D721Med (cell line): ENCODE measurements around the gene FGFBP1.

Experiments
- DNase-seq: peaks from one replicate; pipeline ENCODE4 v3.0.0; 2011; ENCODE audit warnings: low spot score; ENCODE audit not compliant: insufficient read length
- FAIRE-seq: peaks from 2 replicates; lab custom pipeline; 2011; peaks lifted over from hg19 to GRCh38; lab: Jason Lieb, UNC
- CTCF ChIP-seq: IDR thresholded peaks from 2 replicates; pipeline ENCODE4 v1.5.1; 2012; ENCODE audit warnings: mild to moderate bottlenecking, control low read depth; ENCODE audit not compliant: insufficient read depth; ENCODE audit errors: missing control alignments

FGFBP1 gene

GRCh38 chr4:15971068-15971801 lies 32.7 kb upstream of the FGFBP1 start:
- FAIRE-seq, result no peak
- DNase-seq, result no peak
- no peak for TF ChIP-seq CTCF

DNA sequence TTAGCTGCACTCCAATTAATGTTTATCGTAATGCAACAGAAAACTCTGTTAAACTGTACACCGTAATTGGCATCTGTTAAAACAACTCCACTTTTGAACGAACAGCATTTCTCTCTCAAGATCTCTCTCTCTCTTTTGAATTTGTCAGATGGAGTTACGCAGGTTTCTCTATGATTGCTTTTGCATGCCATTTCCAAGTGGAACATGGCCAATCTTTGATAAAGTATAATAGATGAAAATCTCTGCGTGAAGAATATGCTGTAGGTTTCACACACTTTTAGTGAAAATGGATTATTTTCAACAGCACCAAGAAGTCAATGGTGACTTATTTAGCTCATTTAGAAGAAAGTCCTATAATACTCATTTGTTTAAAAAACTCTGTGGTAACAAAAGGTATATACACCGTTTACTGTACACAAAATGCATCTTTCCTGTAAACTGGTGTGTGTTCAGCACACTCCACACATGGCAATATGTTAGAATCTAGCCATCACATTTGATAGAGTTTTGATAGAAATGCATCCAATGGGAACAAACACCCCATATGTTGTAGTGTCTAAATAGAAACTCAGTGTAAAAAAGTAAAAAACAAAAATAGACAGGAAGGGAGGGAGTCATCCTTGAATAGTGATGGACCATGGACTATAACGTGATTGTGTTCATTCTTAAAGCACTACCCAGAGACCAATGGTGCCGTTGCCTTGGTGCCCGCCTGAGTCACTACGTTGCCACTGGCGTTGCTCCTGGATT lies 30.2 kb upstream of the FGFBP1 start:
- no peak for TF ChIP-seq CTCF

DNA sequence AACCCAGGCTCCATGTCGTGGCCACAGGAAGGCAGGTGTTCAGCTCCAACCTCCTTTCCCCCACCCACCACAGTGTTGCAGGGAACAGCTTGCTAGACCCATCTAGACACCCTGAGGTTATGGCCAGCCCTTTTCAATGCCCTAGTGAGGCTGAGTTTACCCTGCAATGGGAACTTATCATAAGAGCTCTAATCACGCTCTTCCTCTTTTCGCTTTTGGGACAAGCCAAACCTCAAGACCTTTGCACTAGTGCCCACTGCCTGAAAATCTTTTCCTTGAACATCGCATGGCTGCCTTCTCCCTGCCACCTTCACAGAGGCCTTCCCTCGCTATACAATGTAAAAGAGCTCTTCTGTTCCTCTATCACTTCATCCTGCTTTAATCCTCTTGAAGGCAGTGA lies 26.8 kb upstream of the FGFBP1 start:
- no peak for TF ChIP-seq CTCF
- FAIRE-seq (no peak), DNase-seq (no peak)

More for the DNA sequence above, 30.2 kb upstream of the FGFBP1 start:
- DNase-seq (no peak), FAIRE-seq (peak; percentile 38)

GRCh38 chr4:15964159-15964558 lies 25.6 kb upstream of the FGFBP1 start:
- no peak for FAIRE-seq

GRCh38 chr4:15963576-15963975 lies 25.0 kb upstream of the FGFBP1 start:
- DNase-seq (no peak), FAIRE-seq (no peak)
- TF ChIP-seq CTCF, result no peak

More at GRCh38 chr4:15964159-15964558, 25.6 kb upstream of the FGFBP1 start:
- no peak for DNase-seq
- TF ChIP-seq CTCF, result peak; percentile 18

DNA sequence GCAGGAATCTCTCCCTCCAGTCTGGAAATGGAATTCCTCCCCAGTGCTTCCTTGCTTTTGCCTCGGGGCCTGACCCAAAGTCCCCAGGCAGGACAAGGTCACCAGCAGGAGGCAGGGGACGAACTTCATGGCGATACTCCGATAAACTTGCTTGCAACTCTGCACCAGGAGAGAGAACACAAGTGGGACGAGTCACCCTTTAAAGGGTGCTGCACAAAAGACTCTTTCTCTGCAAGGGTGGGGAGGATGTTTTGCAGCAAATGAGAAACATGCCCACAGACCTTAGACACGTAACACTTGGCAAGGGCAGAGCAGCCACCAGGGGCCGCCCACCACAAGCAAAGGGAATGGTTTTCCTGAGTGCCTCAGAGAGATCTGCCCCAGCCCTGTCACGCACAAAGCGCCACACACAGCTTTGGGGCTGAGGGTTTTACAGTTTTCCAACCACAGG lies 24.5 kb upstream of the FGFBP1 start, which contains the start of gene FGFBP2:
Gene FGFBP2, minus strand, starts transcription at position 175 of the 451 bp plus-strand sequence. Its CDS starts 46 bp downstream, at position 129.
- TF ChIP-seq CTCF, result peak; percentile 64
- no peak for FAIRE-seq
- peak; percentile 47 for DNase-seq
